Measurements from ENCODE around the gene PARD3. TPM values are rescaled to one million over a fixed set of nuclear protein-coding genes. Genes with fewer than 3 reads are reported as not detected.

Gene PARD3
- total RNA-seq, 2 donors from 2014 or later: 41.7 to 48.8 TPM

DNA sequence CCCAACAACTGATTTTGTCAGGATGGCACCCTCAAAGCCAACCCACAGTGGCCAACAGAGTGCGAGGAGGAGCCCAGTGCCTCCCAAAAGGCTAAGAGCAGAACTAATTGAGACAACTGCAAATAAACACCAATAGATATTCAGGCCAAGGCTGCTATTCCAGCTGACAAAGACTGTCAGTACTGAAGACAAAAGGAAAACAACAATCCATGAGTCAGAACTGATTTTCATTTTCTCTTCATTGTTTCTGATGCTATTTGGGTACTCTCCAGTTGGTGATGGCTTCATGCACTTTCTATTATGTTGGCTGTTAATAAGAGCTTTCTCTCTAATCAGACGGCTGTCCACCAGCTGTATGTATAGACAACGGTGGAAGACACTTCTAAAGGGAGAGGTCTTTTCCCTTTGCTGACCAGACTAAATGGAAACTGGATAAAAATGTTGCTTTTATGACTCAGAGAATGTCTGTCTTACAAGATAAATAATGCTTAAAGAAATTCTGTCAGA lies 515.9 kb downstream of the PARD3 start:
- intact Hi-C loops (cut with DNase I): no loop called here
- Histone ChIP-seq H3K27ac (no peak overlapping the region), H3K27me3 (no peaks in the 10 kb centered on the region), H3K4me1 (no peaks in the 10 kb centered on the region), H3K9me3 (no peaks in the 10 kb centered on the region), H3K4me3 (no peak overlapping the region), H3K36me3 (no peaks in the 10 kb centered on the region), H3K9ac (ENCODE audit: low read depth in 2 of 2, low read length in 2 of 2) (no peak overlapping the region)
- DNase-seq: no peak
- TF ChIP-seq, protein P1, sequence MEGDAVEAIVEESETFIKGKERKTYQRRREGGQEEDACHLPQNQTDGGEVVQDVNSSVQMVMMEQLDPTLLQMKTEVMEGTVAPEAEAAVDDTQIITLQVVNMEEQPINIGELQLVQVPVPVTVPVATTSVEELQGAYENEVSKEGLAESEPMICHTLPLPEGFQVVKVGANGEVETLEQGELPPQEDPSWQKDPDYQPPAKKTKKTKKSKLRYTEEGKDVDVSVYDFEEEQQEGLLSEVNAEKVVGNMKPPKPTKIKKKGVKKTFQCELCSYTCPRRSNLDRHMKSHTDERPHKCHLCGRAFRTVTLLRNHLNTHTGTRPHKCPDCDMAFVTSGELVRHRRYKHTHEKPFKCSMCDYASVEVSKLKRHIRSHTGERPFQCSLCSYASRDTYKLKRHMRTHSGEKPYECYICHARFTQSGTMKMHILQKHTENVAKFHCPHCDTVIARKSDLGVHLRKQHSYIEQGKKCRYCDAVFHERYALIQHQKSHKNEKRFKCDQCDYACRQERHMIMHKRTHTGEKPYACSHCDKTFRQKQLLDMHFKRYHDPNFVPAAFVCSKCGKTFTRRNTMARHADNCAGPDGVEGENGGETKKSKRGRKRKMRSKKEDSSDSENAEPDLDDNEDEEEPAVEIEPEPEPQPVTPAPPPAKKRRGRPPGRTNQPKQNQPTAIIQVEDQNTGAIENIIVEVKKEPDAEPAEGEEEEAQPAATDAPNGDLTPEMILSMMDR (IDR thresholded peaks at IDR 0.05): no peak

DNA sequence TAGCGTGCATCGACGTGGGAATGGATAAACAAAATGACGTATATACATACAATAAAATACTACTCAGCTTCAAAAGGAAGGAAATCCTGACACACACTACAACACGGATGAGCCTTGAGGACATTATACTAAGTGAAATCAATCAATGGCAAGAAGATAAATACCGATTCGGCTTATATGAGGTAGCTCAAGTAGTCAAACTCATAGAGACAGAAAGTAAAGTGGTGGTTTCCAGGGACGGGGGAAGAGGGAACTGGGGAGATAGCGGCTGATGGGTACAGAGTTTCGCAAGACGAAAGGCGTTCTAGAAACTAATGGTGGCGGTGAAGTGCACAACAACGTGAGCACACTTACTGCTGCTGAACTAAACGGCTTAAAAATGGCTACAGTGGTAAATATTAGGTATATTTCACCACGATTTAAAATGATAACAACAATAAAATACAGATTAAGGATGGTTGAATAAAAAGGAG lies 516.7 kb downstream of the PARD3 start:
- Histone ChIP-seq H3K9ac (ENCODE audit: low read depth in 2 of 2, low read length in 2 of 2) (no peak overlapping the region), H3K9me3 (no peaks in the 10 kb centered on the region), H3K4me3 (no peak overlapping the region), H3K27ac (no peak overlapping the region), H3K4me1 (no peaks in the 10 kb centered on the region), H3K27me3 (no peaks in the 10 kb centered on the region), H3K36me3 (no peaks in the 10 kb centered on the region)
- DNase-seq: no peak
- intact Hi-C loops (cut with DNase I): no loop called here
- TF ChIP-seq, protein P1 (IDR thresholded peaks at IDR 0.05): no peak

DNA sequence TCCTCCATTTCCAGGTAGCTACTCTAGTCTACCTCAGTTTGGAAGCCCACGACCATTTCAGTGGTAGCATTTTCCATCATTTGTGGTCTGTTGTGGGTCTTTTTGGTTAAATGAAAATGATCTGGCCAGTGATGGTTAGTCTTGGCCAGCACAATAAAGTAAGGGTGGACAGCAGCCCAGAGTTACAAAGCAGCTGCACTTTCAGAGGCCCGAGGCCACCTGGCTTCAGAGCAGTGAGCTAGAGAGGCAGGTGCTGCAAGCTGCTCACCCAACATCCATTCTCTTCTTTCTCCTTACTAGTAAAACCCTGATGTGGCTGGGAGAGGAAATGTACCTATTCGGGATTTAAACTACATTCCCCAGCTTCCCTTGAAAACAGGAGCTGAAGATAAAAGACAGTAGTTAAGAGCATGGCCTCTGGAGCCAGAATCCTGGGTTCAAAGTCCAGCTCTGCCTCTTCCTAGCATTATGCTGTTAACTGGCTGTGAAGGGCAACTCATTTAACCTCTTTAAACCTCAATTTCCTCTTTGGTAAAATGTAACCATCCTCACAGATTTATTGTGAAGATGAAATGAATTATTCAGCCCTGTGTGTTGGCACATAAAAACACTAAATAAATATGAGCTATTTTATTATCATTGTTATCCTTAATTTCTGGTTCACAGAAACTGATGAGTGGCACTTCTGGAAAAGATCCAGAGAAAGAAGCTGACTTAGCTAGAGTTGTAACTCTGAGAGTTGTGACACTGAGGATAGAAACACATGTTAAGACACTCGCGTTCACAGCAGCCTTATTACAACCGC lies 517.4 kb downstream of the PARD3 start:
- H3K27me3 ChIP-seq: no peaks in the 10 kb centered on the region
- no peaks in the 10 kb centered on the region for H3K4me1 ChIP-seq
- DNase-seq: peak; percentile 43
- no peaks in the 10 kb centered on the region for H3K36me3 ChIP-seq
- H3K9me3 ChIP-seq: no peaks in the 10 kb centered on the region
- intact Hi-C loops (cut with DNase I): no loop called here
- no peak overlapping the region for H3K4me3 ChIP-seq
- H3K9ac ChIP-seq (ENCODE audit: low read depth in 2 of 2, low read length in 2 of 2): no peak overlapping the region
- TF ChIP-seq, protein P1 (IDR thresholded peaks at IDR 0.05): no peak
- H3K27ac ChIP-seq: no peak overlapping the region

DNA sequence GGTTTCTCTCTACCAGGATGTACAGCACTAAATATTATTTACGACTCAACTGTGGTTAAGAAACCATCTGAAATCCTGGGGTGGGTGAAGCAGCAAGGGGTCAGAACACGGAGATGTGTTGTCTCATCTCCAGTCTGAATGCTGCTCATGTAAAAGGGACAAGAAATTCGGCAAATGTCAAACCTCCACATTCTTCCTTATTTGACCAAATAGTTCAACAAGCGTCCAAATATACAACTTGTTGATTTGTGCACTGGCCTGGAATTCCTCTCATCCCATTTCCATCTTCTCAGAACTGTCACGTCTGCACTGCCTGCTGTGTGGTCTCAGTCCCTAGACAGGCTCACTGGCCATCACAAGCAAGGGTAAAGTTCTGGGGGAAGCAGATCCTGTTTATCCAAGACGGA lies 520.0 kb downstream of the PARD3 start:
- Histone ChIP-seq H3K4me1 (no peaks in the 10 kb centered on the region), H3K4me3 (no peak overlapping the region), H3K9me3 (no peaks in the 10 kb centered on the region), H3K9ac (ENCODE audit: low read depth in 2 of 2, low read length in 2 of 2) (no peak overlapping the region), H3K27ac (no peak overlapping the region), H3K27me3 (no peaks in the 10 kb centered on the region), H3K36me3 (no peaks in the 10 kb centered on the region)
- DNase-seq: no peak
- TF ChIP-seq, protein P1 (IDR thresholded peaks at IDR 0.05): no peak
- intact Hi-C loops (cut with DNase I): no loop called here

DNA sequence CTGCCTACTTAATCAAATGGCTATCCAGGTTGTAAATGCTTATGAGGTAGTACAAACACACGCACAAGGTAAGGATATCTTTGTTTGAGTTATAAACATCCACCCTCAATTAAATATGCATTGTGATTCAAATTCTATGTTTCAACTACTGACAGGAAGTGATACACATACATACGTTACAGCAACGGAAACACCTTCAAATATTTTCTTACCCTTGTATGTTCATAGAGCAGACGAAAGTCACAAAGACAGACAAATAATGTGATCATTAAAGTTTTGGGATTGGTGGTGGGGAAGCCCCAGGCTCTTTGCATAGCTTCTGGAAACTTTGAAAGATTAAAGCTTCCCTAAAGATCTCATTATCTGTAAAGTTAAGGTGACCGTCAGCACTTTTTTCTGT lies 521.0 kb downstream of the PARD3 start:
- Histone ChIP-seq H3K9ac (ENCODE audit: low read depth in 2 of 2, low read length in 2 of 2) (no peak overlapping the region), H3K9me3 (no peaks in the 10 kb centered on the region), H3K4me3 (no peak overlapping the region), H3K27ac (no peak overlapping the region), H3K4me1 (no peaks in the 10 kb centered on the region), H3K27me3 (no peaks in the 10 kb centered on the region), H3K36me3 (no peaks in the 10 kb centered on the region)
- no peak for DNase-seq
- intact Hi-C loops (cut with DNase I): no loop called here
- TF ChIP-seq, protein P1 (IDR thresholded peaks at IDR 0.05): no peak

Data from colonic mucosa (tissue), 4 donors.